ENCODE data around the gene SPDYE1.
"Not testable (repeated sequence)": the region's sequence is repeated elsewhere in the genome, so short reads cannot be mapped to it uniquely, and the experiment has no call there.

SPDYE1 gene

GRCh38 chr7:43997532-43997931, at the start of gene SPDYE1:
SPDYE1 (plus strand) TSS chr7:43997897; CDS start chr7:43999950, 2,053 bp downstream.
- DNase-seq (ENCODE audit: low read depth), result not testable (repeated sequence)

GRCh38 chr7:43952028-43952427, 45.7 kb upstream of the SPDYE1 start:
- no peak for DNase-seq (ENCODE audit: low read depth)

- no peak for DNase-seq (ENCODE audit: low read depth)
These were observed 44.6 kb upstream of the SPDYE1 start for GRCh38 chr7:43953071-43953470.

- DNase-seq (ENCODE audit: low read depth), result no peak
These were observed 43.0 kb upstream of the SPDYE1 start for GRCh38 chr7:43954524-43955228.

GRCh38 chr7:43956027-43956426, 41.7 kb upstream of the SPDYE1 start:
- DNase-seq (ENCODE audit: low read depth), result no peak

- no peak for DNase-seq (ENCODE audit: low read depth)
These were observed 36.8 kb upstream of the SPDYE1 start for GRCh38 chr7:43960933-43961332.

- not testable (repeated sequence) for DNase-seq (ENCODE audit: low read depth)
These were observed 31.3 kb upstream of the SPDYE1 start for GRCh38 chr7:43966392-43966791.

- not testable (repeated sequence) for DNase-seq (ENCODE audit: low read depth)
These were observed 29.3 kb upstream of the SPDYE1 start for GRCh38 chr7:43968172-43969040.

GRCh38 chr7:43969586-43969985, 28.1 kb upstream of the SPDYE1 start:
- DNase-seq (ENCODE audit: low read depth), result not testable (repeated sequence)

GRCh38 chr7:43970698-43971097, 27.0 kb upstream of the SPDYE1 start:
- DNase-seq (ENCODE audit: low read depth), result not testable (repeated sequence)

GRCh38 chr7:43974033-43974573, 23.6 kb upstream of the SPDYE1 start:
- not testable (repeated sequence) for DNase-seq (ENCODE audit: low read depth)

GRCh38 chr7:43974725-43975482, 22.8 kb upstream of the SPDYE1 start:
- DNase-seq (ENCODE audit: low read depth), result not testable (repeated sequence)

- DNase-seq (ENCODE audit: low read depth), result no peak
These were observed 20.2 kb upstream of the SPDYE1 start for GRCh38 chr7:43977525-43977924.

- DNase-seq (ENCODE audit: low read depth), result not testable (repeated sequence)
These were observed 19.6 kb upstream of the SPDYE1 start for GRCh38 chr7:43978102-43978501.

GRCh38 chr7:43982848-43983247, 14.8 kb upstream of the SPDYE1 start:
- not testable (repeated sequence) for DNase-seq (ENCODE audit: low read depth)

GRCh38 chr7:43983736-43984135, 14.0 kb upstream of the SPDYE1 start:
- not testable (repeated sequence) for DNase-seq (ENCODE audit: low read depth)

GRCh38 chr7:43985904-43986864, 11.5 kb upstream of the SPDYE1 start:
- DNase-seq (ENCODE audit: low read depth), result peak; percentile 70

GRCh38 chr7:43987476-43987875, 10.2 kb upstream of the SPDYE1 start:
- DNase-seq (ENCODE audit: low read depth), result not testable (repeated sequence)

GRCh38 chr7:43990011-43990585, 7.6 kb upstream of the SPDYE1 start:
- DNase-seq (ENCODE audit: low read depth), result not testable (repeated sequence)

GRCh38 chr7:43990829-43991228, 6.9 kb upstream of the SPDYE1 start:
- DNase-seq (ENCODE audit: low read depth), result not testable (repeated sequence)

Data from activated T-helper 1 cell treated with Interleukin-2 at 50 U/mL for 16 hours (primary cell).